SK-N-MC (cell line): ENCODE measurements around the gene SZRD1.

Experiments used
- EZH2 ChIP-seq: fragments of 200-600 bp; sonication (generic); IDR thresholded peaks from one replicate; pipeline ENCODE4 v1.6.1; 2017; ENCODE audit warnings: antibody characterized with exemption
- POLR2AphosphoS5 ChIP-seq: IDR thresholded peaks from 2 replicates; pipeline ENCODE4 v1.6.1; 2012; ENCODE audit warnings: mild to moderate bottlenecking, low read depth, low read length, borderline replicate concordance

- no peak for TF ChIP-seq POLR2AphosphoS5
- no peak for TF ChIP-seq EZH2
Measured at GRCh38 chr1:16406868-16407267, 39.8 kb downstream of the SZRD1 start.
